Midbrain (tissue), 1 donor: ENCODE data around the gene GOLGA8A.
"Not testable (repeated sequence)": the region's sequence is repeated elsewhere in the genome, so short reads cannot be mapped to it uniquely, and the experiment has no call there.

Source experiments
- DNase-seq: peaks from one replicate; lab custom pipeline; 2025; lab: John Stamatoyannopoulos, UW

GOLGA8A gene

GRCh38 chr15:34437687-34438086 lies at the start of gene GOLGA8A:
TSS of gene GOLGA8A (minus strand) at chr15:34437808. CDS start at chr15:34389691, 48,117 bp downstream.
- peak; percentile 46 for DNase-seq

- no peak for DNase-seq
Observed at GRCh38 chr15:34483644-34484043, 46.0 kb upstream of the GOLGA8A start.

DNA sequence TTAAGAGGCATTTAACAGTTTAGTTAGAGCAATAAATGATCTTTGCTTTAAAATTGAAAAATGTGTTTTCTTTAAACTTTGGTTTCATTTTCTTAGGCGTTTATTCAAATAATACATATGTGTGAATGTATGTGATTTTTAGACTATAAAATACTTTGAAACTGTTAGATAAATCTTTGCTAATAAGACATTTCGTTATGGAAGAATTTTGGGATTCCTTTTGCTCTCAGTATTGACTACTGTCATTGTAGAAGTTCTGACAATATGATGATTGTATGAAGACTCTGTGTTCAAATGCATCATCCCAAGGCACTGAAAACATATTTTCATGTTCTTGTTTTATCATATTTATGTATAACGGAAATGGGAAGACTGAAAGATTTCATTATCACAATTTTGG lies 43.8 kb upstream of the GOLGA8A start:
- no peak for DNase-seq

DNA sequence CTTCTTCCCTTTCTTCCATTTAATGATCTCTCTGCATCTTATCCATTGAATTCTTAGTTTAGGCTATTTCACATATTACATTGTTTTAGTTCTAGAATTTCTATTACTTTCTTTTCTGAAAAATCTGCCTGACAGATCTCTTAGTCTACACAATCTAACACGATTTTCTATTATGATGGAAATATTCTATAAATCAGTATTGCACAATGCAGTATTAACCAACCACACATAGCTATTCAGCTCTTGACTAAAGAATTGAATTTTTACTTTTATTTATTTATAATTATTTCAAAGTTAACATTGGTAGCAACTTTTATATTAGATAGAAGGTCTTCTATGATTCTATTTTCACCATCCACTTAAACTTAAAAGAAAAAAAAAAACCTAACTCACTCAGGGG lies 36.2 kb upstream of the GOLGA8A start:
- DNase-seq, result no peak

DNA sequence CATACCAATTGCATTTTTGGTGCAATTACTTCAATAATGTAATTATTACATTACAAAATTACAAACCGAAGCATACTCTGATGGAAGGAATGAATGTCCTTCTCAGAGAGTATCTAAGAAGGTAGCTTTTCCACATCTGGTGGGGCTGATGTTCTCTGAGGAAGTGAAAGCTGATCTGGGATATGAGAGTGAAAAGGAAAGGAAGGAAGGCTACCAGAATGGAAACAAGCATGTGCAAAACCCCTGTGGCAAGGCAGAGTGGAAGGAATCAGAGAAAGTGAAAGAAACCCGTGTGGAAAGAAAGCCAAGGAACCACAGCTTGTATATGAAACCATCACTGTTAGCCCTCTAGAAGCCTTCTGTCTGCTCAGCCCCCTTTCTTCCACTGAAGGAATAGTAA lies 35.3 kb upstream of the GOLGA8A start:
- DNase-seq, result no peak

DNA sequence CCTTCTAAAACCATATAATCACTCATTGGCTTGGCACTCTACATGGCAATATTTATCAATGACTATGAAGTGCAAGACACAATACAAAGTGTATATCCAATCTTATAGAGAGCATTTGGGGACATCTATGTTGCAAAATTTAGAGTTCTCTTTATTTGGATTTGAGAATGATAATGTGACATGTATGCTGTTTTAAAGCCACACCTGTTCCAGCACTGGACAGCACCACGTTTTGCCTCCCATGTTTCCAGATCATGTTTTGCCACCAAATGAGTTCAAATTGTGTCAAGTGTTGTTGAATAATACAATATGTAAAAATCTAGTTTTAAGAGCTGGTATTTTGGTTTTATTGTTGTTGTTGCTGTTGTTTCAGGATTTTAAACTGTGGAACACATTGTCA lies 33.3 kb upstream of the GOLGA8A start:
- DNase-seq, result no peak

DNA sequence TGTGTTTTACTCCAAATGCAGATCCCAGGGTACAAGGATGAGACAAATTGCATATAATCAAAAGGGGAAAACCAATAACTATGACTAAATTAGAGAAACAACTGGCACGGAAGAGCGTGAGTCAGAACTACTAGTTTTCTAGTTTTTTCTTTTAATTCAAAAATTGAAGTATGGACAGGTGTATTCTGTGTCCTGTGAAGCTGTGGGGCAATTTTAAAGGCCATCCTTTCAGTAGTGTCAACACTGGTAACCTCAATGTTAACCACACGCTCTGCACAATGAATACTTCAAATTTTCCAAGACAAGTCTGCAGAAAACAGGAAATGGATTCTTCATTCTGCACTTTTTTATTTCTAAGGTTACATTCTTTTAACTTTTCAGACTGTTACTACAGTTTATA lies 32.5 kb upstream of the GOLGA8A start:
- DNase-seq, result no peak

GRCh38 chr15:34461730-34462129 lies 24.1 kb upstream of the GOLGA8A start:
- DNase-seq, result no peak

DNA sequence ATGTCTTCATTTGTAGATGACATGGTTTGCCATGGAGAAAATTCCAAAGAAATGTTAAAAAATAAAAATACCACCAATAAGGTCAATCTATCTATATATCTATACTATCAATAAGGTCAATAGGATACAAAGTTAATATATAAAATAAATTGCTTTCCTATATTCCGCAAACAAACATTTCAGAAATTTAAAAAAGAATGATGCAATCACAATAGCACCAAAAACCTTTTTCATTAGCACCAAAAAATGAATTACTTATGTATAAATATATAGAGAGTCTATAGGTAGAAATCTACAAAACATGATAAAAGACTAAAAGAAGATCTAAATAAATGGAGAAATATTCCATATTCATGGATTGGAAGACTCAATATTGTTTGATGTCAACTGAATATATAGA lies 22.8 kb upstream of the GOLGA8A start:
- no peak for DNase-seq

- no peak for DNase-seq
Observed at GRCh38 chr15:34456658-34457057, 19.1 kb upstream of the GOLGA8A start.

GRCh38 chr15:34442891-34443290 lies 5.3 kb upstream of the GOLGA8A start:
- DNase-seq, result no peak

- DNase-seq, result no peak
Observed at GRCh38 chr15:34439878-34440277, 2.3 kb upstream of the GOLGA8A start.

GRCh38 chr15:34436956-34437442 lies 609 bp downstream of the GOLGA8A start:
- DNase-seq, result no peak

DNA sequence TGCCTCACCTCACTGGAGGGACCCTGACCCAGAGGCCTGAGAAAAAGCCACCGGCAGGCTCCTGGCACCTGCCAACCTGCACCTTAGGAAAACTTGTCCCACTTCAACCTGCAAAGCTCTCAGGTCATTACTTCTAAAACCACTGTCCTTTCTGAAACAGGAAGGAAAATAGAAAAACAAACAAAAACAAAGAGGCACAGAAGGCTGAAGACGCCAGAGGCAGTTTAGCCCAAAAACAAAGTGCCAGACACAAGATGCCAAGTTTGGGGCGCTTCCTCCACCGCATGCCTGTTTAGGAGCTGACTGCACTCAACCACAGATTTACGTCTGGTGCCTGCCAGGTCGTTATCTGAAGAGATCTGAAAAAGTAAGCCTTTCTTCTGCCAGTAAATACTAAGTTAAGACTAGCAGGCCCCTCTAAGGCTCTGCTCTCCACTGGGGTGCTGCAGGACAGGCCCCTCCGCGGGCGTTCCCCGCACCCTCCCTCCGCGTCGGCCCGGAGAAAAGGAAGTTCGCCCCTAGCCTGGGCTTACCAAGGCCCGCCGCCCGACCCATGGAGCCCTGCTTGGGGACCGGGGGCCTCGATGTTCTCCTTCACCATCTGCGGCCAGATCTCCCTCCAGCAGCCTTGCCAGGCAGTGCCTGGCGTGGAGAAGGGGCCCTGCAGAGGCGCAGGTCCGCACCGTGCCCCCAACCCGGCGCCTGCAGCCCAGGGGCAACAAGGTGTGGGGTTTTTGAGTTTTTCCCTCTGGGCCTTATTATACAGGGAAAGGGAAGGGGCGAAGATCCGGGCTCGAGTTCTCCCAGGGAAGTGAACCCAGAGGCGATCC lies 1.3 kb downstream of the GOLGA8A start:
- no peak for DNase-seq

DNA sequence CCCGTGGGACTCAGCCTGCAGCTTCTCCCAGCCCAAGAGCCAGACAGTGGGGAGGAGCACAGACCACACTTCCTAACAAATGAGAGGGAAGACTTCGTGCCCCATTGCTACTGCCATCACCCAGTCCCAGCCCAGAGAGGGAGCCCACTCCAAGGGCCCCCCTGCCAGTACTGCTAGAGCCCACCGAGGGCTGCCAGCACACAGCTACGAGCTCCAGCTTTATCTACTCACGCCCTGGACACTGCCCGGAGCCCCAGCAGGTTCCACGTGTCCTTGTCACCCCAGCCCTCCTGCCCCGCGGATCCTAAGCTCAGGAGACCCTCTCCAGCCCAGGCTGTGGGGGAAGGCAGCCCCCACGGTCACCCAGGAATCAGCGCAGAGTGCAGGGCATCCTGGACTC lies 1.9 kb downstream of the GOLGA8A start:
- DNase-seq, result no peak

GRCh38 chr15:34434627-34435305 lies 2.8 kb downstream of the GOLGA8A start:
- no peak for DNase-seq

DNA sequence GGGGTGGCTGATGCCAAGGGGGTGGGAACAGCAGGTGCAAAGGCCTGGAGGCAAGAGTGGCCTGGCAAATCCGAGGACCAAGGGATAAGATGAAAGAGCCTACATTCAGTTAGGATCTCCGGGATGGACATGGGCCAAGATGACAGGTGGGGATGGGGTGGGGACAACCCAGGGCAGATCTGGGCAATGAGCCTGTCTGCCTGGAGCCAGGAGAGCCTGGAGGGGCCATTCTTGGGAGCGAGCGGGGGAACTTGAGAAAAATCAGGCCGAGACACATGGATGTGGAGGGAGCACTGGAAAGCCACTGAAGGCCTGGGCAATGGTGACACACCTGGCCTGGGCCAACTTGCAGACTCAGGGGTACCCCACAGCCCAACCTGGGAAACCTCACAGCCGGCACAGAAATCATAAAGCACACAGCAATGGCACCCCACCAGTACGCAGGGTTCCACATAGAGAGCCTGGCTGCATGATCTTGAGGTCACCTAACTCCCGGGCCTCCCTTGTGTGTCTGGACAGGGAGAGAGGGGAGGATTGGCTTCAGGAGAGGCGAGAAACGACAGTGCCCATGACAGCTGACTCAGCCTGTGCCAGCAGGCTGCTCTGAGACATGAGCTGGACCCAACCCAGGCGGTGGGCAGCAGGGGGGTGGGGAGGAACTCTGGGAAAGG lies 3.5 kb downstream of the GOLGA8A start:
- not testable (repeated sequence) for DNase-seq

GRCh38 chr15:34430642-34431041 lies 7.0 kb downstream of the GOLGA8A start:
- DNase-seq, result not testable (repeated sequence)

DNA sequence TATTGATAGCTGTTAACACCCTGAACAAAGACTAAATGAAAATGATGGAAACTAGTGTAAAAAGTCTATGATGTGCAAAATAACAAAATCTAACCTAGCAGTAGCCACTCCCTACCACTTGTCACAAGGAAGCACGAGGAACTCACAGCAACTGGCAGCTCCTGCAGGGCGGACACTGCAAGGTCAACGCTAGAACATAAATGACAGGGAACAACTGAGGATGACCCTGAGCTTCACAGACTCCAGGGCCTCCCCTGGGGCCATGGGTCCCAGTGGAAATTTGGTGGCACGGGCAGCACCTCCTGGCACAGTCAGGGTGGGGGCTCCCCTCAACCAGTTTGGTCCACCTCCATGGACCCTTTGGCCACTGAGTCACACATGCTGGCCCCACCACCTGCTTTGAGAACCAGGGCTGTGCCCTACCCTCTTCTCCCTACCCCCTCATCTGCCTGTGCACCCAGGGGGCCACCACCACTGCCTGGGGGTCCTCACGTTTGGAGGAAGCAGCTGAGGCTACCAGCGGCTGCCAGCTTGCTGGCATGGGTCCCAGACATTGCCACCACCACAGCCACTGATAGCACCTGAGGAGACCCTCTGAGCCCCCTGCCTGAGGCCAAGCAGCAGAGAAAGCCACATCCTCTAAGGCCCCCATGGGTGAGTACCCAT lies 14.1 kb downstream of the GOLGA8A start:
- not testable (repeated sequence) for DNase-seq

- DNase-seq, result not testable (repeated sequence)
Observed at GRCh38 chr15:34420953-34421352, 16.7 kb downstream of the GOLGA8A start.

DNA sequence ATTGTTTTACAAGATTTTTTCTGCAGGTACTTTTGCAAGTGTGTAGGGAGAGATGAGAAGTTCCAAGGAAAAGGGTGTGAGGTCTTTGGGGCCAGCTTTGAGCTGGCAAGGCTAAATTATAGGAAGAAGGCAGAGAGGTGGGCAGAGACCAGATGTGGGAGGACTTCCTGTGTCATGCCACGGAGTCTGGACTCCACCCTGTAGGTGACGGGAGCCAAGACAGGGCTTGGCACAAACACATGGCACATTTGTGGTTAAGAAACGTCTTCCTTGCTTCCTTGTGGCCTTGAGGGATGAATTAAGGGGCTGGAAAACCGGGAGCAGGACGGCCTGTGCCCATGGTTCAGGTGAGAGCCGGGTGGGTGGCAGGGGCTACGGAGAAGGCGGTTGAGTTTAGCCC lies 19.2 kb downstream of the GOLGA8A start:
- DNase-seq, result not testable (repeated sequence)

- DNase-seq, result not testable (repeated sequence)
Observed at GRCh38 chr15:34409511-34409910, 28.1 kb downstream of the GOLGA8A start.
